GM18526 (cell line): ENCODE results near the gene SYNE3.

Experiments
- POLR2A ChIP-seq: IDR thresholded peaks from 3 replicates; pipeline ENCODE4 v1.6.1; 2011; ENCODE audit not compliant: insufficient read length; ENCODE audit errors: extremely low read depth

The SYNE3 gene

GRCh38 chr14:95545515-95546168 lies 29.2 kb upstream of the SYNE3 start:
- TF ChIP-seq POLR2A = no peak

GRCh38 chr14:95544588-95544987 lies 28.1 kb upstream of the SYNE3 start:
- no peak for TF ChIP-seq POLR2A

- no peak for TF ChIP-seq POLR2A
Observed at GRCh38 chr14:95543021-95543420, 26.6 kb upstream of the SYNE3 start.

GRCh38 chr14:95541932-95542930 lies 25.8 kb upstream of the SYNE3 start:
- TF ChIP-seq POLR2A = no peak

- no peak for TF ChIP-seq POLR2A
Observed at GRCh38 chr14:95541346-95541745, 24.9 kb upstream of the SYNE3 start.

- no peak for TF ChIP-seq POLR2A
Observed at GRCh38 chr14:95540236-95540855, 23.9 kb upstream of the SYNE3 start.

GRCh38 chr14:95538801-95539509 lies 22.5 kb upstream of the SYNE3 start:
- no peak for TF ChIP-seq POLR2A

- no peak for TF ChIP-seq POLR2A
Observed at GRCh38 chr14:95537298-95538089, 21.0 kb upstream of the SYNE3 start.

- TF ChIP-seq POLR2A = no peak
Observed at GRCh38 chr14:95536671-95537070, 20.2 kb upstream of the SYNE3 start.

GRCh38 chr14:95536036-95536593 lies 19.7 kb upstream of the SYNE3 start:
- no peak for TF ChIP-seq POLR2A

GRCh38 chr14:95535226-95536021 lies 19.0 kb upstream of the SYNE3 start:
- TF ChIP-seq POLR2A = no peak

GRCh38 chr14:95534299-95535225 lies 18.1 kb upstream of the SYNE3 start, which contains the start of gene GLRX5:
Gene GLRX5 (plus strand): TSS chr14:95535050. CDS start chr14:95535090, 40 bp downstream.
- peak; percentile 65 for TF ChIP-seq POLR2A
